CD8-positive, alpha-beta memory T cell (primary cell): ENCODE measurements around the gene CCS. TPM values are rescaled to one million over a fixed set of nuclear protein-coding genes. Genes with fewer than 3 reads are reported as not detected.

Source experiments
- CTCF ChIA-PET: fragments of 350-600 bp; sonication (Branson Sonifier 250); formaldehyde crosslinking; loops from one replicate; lab custom pipeline; 2021; ENCODE audit warnings: antibody characterized with exemption; lab: Charles Lee
- POLR2A ChIA-PET: fragments of 350-600 bp; sonication (Branson Sonifier 250); formaldehyde crosslinking; loops from one replicate; lab custom pipeline; 2021; ENCODE audit warnings: antibody characterized with exemption; lab: Charles Lee
- DNase-seq, 5 donors: peaks; one replicate each; pipeline versions ENCODE4 v3.0.0 to v3.0.0-alpha.2; 2020 to 2022; ENCODE audit warnings: mixed read lengths in 1 of 5
- H3K27ac ChIP-seq: one replicate; pipeline ENCODE4 v1.7.0; 2013; ENCODE audit warnings: low read depth, mild to moderate bottlenecking, low read length, moderate library complexity
- H3K27me3 ChIP-seq: 2 replicates; pipeline ENCODE4 v1.7.0; 2013; ENCODE audit warnings: low read length, mild to moderate bottlenecking; ENCODE audit not compliant: insufficient read depth, poor library complexity, severe bottlenecking
- H3K36me3 ChIP-seq: 2 replicates; pipeline ENCODE4 v1.7.0; 2013; ENCODE audit warnings: mild to moderate bottlenecking, low read length, moderate library complexity; ENCODE audit not compliant: insufficient read depth
- H3K4me1 ChIP-seq: 2 replicates; pipeline ENCODE4 v1.7.0; 2013; ENCODE audit warnings: mild to moderate bottlenecking, low read length, moderate library complexity; ENCODE audit not compliant: insufficient read depth
- H3K4me3 ChIP-seq: 2 replicates; pipeline ENCODE4 v1.7.0; 2013; ENCODE audit warnings: mild to moderate bottlenecking, low read length
- H3K9me3 ChIP-seq: 2 replicates; pipeline ENCODE4 v1.7.0; 2013; ENCODE audit warnings: mild to moderate bottlenecking, low read length
- H3K27ac Mint-ChIP-seq, 8 donors: one replicate each; pipeline ENCODE4 v1.8.0; 2020 to 2021; ENCODE audit warnings: mixed read lengths in 8 of 8, mild to moderate bottlenecking in 6 of 8, inconsistent platforms in 3 of 8, moderate library complexity in 3 of 8
- H3K27me3 Mint-ChIP-seq, 2 donors: one replicate each; pipeline ENCODE4 v1.8.0; 2020 to 2021; ENCODE audit warnings: mixed read lengths in 2 of 2, mild to moderate bottlenecking in 1 of 2, moderate library complexity in 1 of 2
- H3K36me3 Mint-ChIP-seq, 3 donors: one replicate each; pipeline ENCODE4 v1.8.0; 2020 to 2021; ENCODE audit warnings: mixed read lengths in 3 of 3, inconsistent platforms in 1 of 3, mild to moderate bottlenecking in 1 of 3
- H3K4me1 Mint-ChIP-seq, 3 donors: one replicate each; pipeline ENCODE4 v1.8.0; 2020 to 2021; ENCODE audit warnings: mixed read lengths in 3 of 3, inconsistent platforms in 1 of 3, mild to moderate bottlenecking in 1 of 3
- H3K4me3 Mint-ChIP-seq, 7 donors: one replicate each; pipeline ENCODE4 v1.8.0; 2020 to 2021; ENCODE audit warnings: mixed read lengths in 7 of 7, mild to moderate bottlenecking in 6 of 7, moderate library complexity in 4 of 7, inconsistent platforms in 2 of 7
- H3K9me3 Mint-ChIP-seq, 5 donors: one replicate each; pipeline ENCODE4 v1.8.0; 2020 to 2022; ENCODE audit warnings: mixed read lengths in 5 of 5, mild to moderate bottlenecking in 3 of 5, moderate library complexity in 2 of 5, inconsistent platforms in 1 of 5
- polyA plus RNA-seq: library from polyadenylated mRNA; unstranded; fragments of 300-500 nt; fragmentation: Illumina TruSeq; gene quantifications from one replicate; pipeline ENCODE4 v1.2.3, GENCODE V29; 2021
- total RNA-seq, 2 experiments: library from RNA; stranded (reverse); gene quantifications; one replicate each; pipeline ENCODE4 v1.2.3, GENCODE V29; 2021

The CCS gene
- total and polyA plus RNA-seq, 3 experiments from 2014 or later: 24.1 to 41.1 (median 25.7) TPM

DNA sequence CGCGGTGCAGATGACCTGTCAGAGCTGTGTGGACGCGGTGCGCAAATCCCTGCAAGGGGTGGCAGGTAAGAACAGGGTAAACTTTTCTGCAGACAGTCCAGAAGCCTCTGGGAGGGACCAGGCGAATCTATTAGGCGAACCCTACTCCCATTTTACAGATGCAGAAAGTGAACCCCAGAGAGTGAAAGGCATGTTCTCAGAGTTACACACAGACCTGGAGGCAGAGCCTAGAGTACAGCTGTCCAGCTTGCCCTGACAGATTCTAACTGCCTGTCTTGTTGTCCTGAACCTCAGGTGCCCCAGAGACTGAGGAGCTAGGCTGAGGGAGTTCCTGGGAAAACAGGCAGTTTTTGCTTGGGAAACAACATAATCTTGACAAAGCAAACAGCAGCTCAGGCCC, 665 bp downstream of the CCS start:
- Mint-ChIP-seq H3K4me3 (peak overlapping the region; percentile 84 to 100 (median 99)), H3K27ac (peak overlapping the region in 7 of 8 donors; percentile 81 to 100 (median 100)), H3K27me3 (peaks cover 0 to 3% of the 10 kb centered on the region in 2 donors), H3K36me3 (peaks cover 0 to 10% (median 0%) of the 10 kb centered on the region in 3 donors), H3K4me1 (peaks cover 31 to 38% (median 37%) of the 10 kb centered on the region in 3 donors), H3K9me3 (no peaks in the 10 kb centered on the region)
- Histone ChIP-seq H3K9me3 (no peaks in the 10 kb centered on the region), H3K36me3 (no peaks in the 10 kb centered on the region), H3K27me3 (no peaks in the 10 kb centered on the region), H3K27ac (peak overlapping the region; percentile 80), H3K4me3 (peak overlapping the region; percentile 96), H3K4me1 (peaks cover 25% of the 10 kb centered on the region)
- DNase-seq: no peak
- ChIA-PET POLR2A (interaction anchor here (1.1 to 2.4 kb wide), 3 partner anchors 22 to 84 kb away, joined by 3 to 19 read pairs (median 13); partner anchors contain the start of genes RBM4 and RBM4B), CTCF (interaction anchor here (0.8 to 1.5 kb wide), 3 partner anchors 14 to 84 kb away, joined by 3 to 5 read pairs (median 5); partner anchors contain the start of gene RBM4B)

DNA sequence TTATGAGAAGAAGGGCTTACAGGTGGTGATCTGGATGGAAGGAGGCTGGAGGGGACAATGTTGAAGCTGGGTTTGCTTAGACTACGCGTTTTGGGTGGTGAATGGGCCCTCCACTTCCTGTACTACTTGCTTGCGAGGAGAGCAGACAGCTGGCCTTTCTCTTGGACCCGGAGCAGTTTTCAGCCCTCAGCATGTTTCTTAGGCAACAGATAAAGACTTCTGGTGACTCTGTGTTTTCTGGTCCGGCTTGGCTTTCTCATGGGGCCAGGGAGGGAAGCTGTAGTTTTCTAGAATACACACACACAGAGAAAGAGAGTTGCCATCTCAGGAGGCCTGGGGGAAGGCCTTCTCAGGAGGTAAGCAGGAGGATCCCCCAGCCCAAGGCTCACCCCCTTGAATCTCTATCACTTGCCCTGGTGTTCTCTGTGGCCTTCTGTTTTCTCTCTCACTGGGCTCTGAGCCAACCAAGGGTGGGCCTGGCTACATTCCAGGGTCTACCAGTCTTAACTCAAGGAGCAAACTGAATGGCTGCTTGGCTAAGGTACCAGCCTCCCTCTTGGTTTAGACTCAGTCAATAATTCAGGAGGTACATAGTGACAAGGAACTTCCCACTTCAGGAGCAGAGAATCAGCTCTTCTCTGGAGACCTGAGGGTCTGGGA, 2.4 kb downstream of the CCS start:
- H3K9me3 ChIP-seq: no peaks in the 10 kb centered on the region

DNA sequence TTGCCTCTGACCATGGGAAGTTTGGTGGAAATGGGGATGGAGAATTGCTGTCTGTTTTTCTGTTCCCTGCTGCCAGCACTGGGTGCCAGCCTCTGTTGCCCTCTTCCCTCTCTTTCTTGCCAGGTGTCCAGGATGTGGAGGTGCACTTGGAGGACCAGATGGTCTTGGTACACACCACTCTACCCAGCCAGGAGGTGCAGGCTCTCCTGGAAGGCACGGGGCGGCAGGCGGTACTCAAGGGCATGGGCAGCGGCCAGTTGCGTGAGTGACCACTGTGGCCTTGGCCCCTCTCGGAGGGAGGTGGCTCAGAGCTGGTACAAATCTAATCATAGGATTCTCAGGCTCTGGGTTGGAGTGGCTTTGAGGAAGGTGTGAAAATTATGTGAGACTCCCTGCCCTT, 6.0 kb downstream of the CCS start:
- POLR2A ChIA-PET: interaction anchor here (1.2 kb wide), 1 partner anchor 79 kb away, joined by 4 read pairs; the partner anchor contains the start of gene RBM4B
- Mint-ChIP-seq H3K27me3 (no peaks in the 10 kb centered on the region), H3K27ac (no peak overlapping the region), H3K4me3 (no peak overlapping the region), H3K4me1 (peaks cover 14 to 19% (median 18%) of the 10 kb centered on the region in 3 donors), H3K36me3 (peaks cover 0 to 35% (median 5%) of the 10 kb centered on the region in 3 donors), H3K9me3 (no peaks in the 10 kb centered on the region)
- no peaks in the 10 kb centered on the region for H3K27me3 ChIP-seq
- H3K36me3 ChIP-seq: no peaks in the 10 kb centered on the region
- no peaks in the 10 kb centered on the region for H3K9me3 ChIP-seq
- H3K4me1 ChIP-seq: peaks cover 12% of the 10 kb centered on the region
- no peak for DNase-seq
- H3K4me3 ChIP-seq: no peak overlapping the region
- CTCF ChIA-PET: interaction anchor here (1.5 kb wide), 1 partner anchor 19 kb away, joined by 3 read pairs; no protein-coding TSS in a partner anchor
- no peak overlapping the region for H3K27ac ChIP-seq

More for the DNA sequence above, 2.4 kb downstream of the CCS start:
- H3K4me3 Mint-ChIP-seq: peak overlapping the region in 6 of 7 donors; percentile 31 to 77 (median 52)
- H3K27ac ChIP-seq: peak overlapping the region; percentile 52
- H3K4me1 ChIP-seq: peaks cover 25% of the 10 kb centered on the region
- POLR2A ChIA-PET: interaction anchor here (0.5 to 1.6 kb wide), 5 partner anchors 21 to 278 kb away, joined by 3 to 5 read pairs (median 4); partner anchors contain the start of gene RBM14
- peaks cover 0 to 21% (median under 1%) of the 10 kb centered on the region in 3 donors for H3K36me3 Mint-ChIP-seq
- H3K27ac Mint-ChIP-seq: peak overlapping the region in 6 of 8 donors; percentile 48 to 89 (median 65)
- H3K9me3 Mint-ChIP-seq: no peaks in the 10 kb centered on the region
- no peaks in the 10 kb centered on the region for H3K27me3 Mint-ChIP-seq
- peak overlapping the region; percentile 24 for H3K4me3 ChIP-seq
- no peaks in the 10 kb centered on the region for H3K36me3 ChIP-seq
- H3K27me3 ChIP-seq: no peaks in the 10 kb centered on the region
- DNase-seq: peak in 1 of 5 donors; percentile 25
- peaks cover 31 to 38% (median 37%) of the 10 kb centered on the region in 3 donors for H3K4me1 Mint-ChIP-seq
- CTCF ChIA-PET: interaction anchor here (1.1 to 1.9 kb wide), 6 partner anchors 15 to 239 kb away, joined by 3 read pairs; partner anchors contain the start of gene RBM4B

DNA sequence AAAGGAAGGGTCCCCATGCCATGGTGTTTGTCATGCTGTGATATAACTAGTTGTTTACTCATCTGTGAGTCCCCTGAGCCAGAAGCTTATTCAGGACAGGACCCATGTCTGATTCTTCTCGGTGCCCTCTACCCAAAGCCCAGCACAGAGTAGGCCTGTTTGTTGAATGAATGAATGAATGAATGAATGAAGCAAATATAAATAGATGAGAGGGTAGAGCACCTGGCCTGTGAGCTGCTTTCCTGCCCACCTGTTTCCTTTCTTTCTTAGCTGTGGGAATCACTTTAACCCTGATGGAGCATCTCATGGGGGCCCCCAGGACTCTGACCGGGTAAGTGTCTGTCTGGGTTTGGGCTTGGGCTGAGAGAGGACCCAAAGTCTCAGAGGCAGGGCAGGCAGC, 7.2 kb downstream of the CCS start:
- Mint-ChIP-seq H3K27ac (peak overlapping the region in 1 of 8 donors; percentile 79), H3K4me3 (no peak overlapping the region), H3K4me1 (peaks cover 7 to 12% (median 12%) of the 10 kb centered on the region in 3 donors), H3K27me3 (no peaks in the 10 kb centered on the region), H3K36me3 (peaks cover 0 to 46% (median 5%) of the 10 kb centered on the region in 3 donors), H3K9me3 (no peaks in the 10 kb centered on the region)
- CTCF ChIA-PET: no interaction called here
- peaks cover 2% of the 10 kb centered on the region for H3K4me1 ChIP-seq
- no peak overlapping the region for H3K27ac ChIP-seq
- H3K4me3 ChIP-seq: no peak overlapping the region
- no peak for DNase-seq
- H3K9me3 ChIP-seq: no peaks in the 10 kb centered on the region
- POLR2A ChIA-PET: interaction anchor here (1.2 kb wide), 1 partner anchor 77 kb away, joined by 4 read pairs; the partner anchor contains the start of gene RBM4B
- no peaks in the 10 kb centered on the region for H3K27me3 ChIP-seq
- peaks cover 4% of the 10 kb centered on the region for H3K36me3 ChIP-seq

DNA sequence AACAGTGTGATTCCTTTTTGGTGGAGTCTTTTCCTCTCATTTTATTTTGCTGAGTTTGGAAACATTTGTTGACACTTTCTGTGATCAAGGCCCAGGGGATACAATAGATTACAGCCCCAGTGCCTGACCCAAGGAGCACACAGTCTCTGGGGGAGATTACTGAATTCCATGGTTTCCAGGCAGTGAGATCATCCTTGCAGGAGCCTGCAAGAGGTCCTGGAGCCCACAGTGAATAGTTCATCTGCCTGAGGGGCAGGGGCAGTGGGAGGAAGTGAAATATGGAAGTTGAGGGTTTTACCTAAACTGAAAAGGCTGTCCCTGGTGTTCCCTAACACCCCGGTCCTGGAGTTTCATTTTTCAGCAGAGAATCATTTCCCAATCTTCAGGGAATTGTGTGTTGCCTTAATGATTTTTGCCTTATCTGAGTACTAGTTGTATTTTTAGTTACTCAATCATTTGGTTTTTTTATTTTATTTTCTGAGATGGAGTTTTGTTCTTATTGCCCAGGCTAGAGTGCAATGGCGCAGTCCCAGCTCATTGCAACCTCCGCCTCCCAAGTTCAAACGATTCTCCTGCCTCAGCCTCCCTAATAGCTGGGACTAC, 7.7 kb downstream of the CCS start:
- H3K9me3 Mint-ChIP-seq: no peaks in the 10 kb centered on the region
- CTCF ChIA-PET: no interaction called here
- no peaks in the 10 kb centered on the region for H3K27me3 ChIP-seq
- no peak for DNase-seq
- H3K9me3 ChIP-seq: no peaks in the 10 kb centered on the region
- no peak overlapping the region for H3K4me3 Mint-ChIP-seq
- H3K36me3 ChIP-seq: peaks cover 6% of the 10 kb centered on the region
- no peak overlapping the region for H3K4me3 ChIP-seq
- POLR2A ChIA-PET: no interaction called here
- peaks cover 2 to 7% (median 7%) of the 10 kb centered on the region in 3 donors for H3K4me1 Mint-ChIP-seq
- H3K4me1 ChIP-seq: no peaks in the 10 kb centered on the region
- H3K27me3 Mint-ChIP-seq: no peaks in the 10 kb centered on the region
- peaks cover 0 to 51% (median 8%) of the 10 kb centered on the region in 3 donors for H3K36me3 Mint-ChIP-seq
- no peak overlapping the region for H3K27ac ChIP-seq
- H3K27ac Mint-ChIP-seq: peak overlapping the region in 2 of 8 donors; percentile 29 to 79

DNA sequence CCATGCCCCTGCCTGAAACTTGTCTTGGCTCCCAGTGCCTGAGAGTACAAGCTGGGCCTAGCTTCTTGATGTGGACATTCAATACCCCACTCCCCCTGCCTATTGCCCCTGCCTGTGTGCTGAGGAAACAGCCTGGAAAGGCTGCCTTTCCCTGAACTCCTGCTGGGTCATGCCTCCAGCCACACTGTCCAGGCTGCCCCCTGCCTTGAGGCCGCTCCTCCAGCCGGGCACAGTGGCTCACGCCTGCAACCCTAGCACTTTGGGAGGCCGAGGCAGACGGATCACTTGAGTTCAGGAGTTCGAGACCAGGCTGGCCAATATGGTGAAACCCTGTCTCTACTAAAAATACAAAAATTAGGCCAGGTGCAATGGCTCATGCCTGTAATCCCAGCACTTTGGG, 10.1 kb downstream of the CCS start:
- no peaks in the 10 kb centered on the region for H3K4me1 Mint-ChIP-seq
- peak overlapping the region in 1 of 8 donors; percentile 60 for H3K27ac Mint-ChIP-seq
- no peak overlapping the region for H3K4me3 Mint-ChIP-seq
- no peaks in the 10 kb centered on the region for H3K27me3 Mint-ChIP-seq
- Histone ChIP-seq H3K9me3 (no peaks in the 10 kb centered on the region), H3K36me3 (peaks cover 6% of the 10 kb centered on the region), H3K4me3 (no peak overlapping the region), H3K27ac (no peak overlapping the region), H3K27me3 (no peaks in the 10 kb centered on the region), H3K4me1 (no peaks in the 10 kb centered on the region)
- ChIA-PET CTCF (no interaction called here), POLR2A (no interaction called here)
- peaks cover 0 to 61% (median 8%) of the 10 kb centered on the region in 3 donors for H3K36me3 Mint-ChIP-seq
- DNase-seq: no peak
- H3K9me3 Mint-ChIP-seq: no peaks in the 10 kb centered on the region

DNA sequence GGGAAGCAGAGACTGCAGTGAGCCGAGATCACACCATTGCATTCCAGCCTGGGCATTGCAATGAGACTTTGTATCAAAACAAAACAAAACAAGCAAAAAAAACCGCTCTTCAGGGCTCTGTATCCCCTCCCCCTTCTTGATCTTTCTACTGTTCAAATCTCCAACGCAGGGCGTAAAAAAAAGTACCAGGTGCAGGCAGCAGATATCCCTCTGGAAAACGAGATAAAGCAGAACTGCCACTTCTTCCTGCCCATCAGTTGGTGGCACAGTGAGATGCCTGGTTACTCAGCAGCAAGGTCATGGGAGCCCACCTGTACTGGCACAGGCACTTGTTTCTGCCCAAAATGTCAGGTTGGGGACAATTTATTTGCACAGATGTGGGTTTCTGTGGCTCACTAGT, 11.2 kb downstream of the CCS start:
- Histone ChIP-seq H3K27me3 (no peaks in the 10 kb centered on the region), H3K4me1 (no peaks in the 10 kb centered on the region), H3K9me3 (no peaks in the 10 kb centered on the region), H3K4me3 (no peak overlapping the region), H3K27ac (no peak overlapping the region), H3K36me3 (peaks cover 6% of the 10 kb centered on the region)
- DNase-seq: no peak
- ChIA-PET POLR2A (no interaction called here), CTCF (interaction anchor here (0.9 kb wide), 1 partner anchor 12 kb away, joined by 3 read pairs; no protein-coding TSS in a partner anchor)
- H3K27ac Mint-ChIP-seq: peak overlapping the region in 1 of 8 donors; percentile 45
- H3K4me3 Mint-ChIP-seq: no peak overlapping the region
- H3K9me3 Mint-ChIP-seq: no peaks in the 10 kb centered on the region
- no peaks in the 10 kb centered on the region for H3K27me3 Mint-ChIP-seq
- H3K36me3 Mint-ChIP-seq: peaks cover 0 to 57% (median 8%) of the 10 kb centered on the region in 3 donors
- no peaks in the 10 kb centered on the region for H3K4me1 Mint-ChIP-seq
